CD4-positive, alpha-beta T cell treated with Interleukin-2 at 100 ng/mL for 4 hours (primary cell): ENCODE measurements around the gene KCTD6.
A peak's percentile ranks its signal among the peaks of the same experiment; 100 is the strongest.

Experiments used
- DNase-seq: peaks from one replicate; pipeline ENCODE4 v3.0.0-alpha.2; 2020; ENCODE audit warnings: low spot score

The KCTD6 gene

GRCh38 chr3:58491506-58492402, at the start of gene KCTD6:
KCTD6 (plus strand) TSS chr3:58492096; CDS start chr3:58498756, 6,660 bp downstream.
- peak; percentile 92 for DNase-seq

GRCh38 chr3:58452176-58452575, 39.7 kb upstream of the KCTD6 start:
- DNase-seq: no peak

GRCh38 chr3:58459160-58459559, 32.7 kb upstream of the KCTD6 start:
- DNase-seq: no peak

- no peak for DNase-seq
These were observed 29.1 kb upstream of the KCTD6 start for GRCh38 chr3:58462829-58463180.

DNA sequence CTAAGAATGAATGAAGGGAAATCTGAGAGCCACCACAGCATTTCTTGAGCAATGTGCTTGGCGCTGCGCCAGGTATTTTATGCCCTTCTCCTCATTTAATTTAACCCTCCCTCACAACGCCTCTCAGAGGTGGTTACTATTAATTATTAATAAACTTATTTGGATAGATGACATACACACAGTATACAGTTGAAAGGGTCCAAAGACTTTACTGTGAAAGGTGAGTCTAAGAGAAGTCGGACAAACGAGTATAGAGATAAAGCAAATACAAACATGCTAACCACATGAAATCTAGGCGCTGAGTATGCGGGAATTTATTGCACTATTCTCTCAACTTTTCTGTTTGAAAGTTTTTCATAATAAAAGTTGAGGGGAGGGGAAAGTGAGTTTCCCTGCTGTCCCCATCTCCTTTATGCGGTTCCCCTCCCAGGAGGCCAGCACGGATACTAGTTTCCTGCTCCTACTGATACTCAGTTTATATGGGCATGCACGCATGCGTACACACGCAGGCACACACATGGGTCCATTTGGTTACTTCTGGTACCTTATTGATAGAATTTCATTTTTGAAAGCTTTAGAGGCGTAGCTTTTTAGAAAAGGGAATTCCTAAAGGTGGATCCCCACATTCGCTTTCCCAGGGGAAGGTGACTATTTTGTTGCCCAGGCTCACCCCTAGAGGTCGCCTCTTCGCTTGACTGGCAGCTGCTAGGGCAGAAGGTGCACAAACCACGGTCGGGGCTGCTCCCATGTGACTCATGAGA, 28.5 kb upstream of the KCTD6 start:
- peak; percentile 82 for DNase-seq

GRCh38 chr3:58463942-58464271, 28.0 kb upstream of the KCTD6 start:
- DNase-seq: no peak

DNA sequence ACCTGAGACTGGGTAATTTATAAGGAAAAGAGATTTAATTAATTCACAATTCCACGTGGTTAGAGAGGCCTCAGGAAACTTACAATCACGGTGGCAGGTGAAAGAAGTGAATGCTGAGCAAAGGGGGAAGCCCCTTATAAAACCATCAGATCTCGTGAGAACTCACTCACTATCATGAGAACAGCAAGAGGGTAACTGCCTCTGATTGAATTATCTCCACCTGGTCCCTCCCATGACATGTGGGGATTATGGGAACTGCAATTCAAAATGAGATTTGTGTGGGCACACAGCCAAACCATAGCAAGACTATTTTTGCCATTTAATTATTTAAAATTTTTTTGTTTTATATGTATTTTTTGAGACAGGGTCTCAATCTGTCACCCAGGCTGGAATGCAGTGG, 27.0 kb upstream of the KCTD6 start:
- DNase-seq: no peak

GRCh38 chr3:58466899-58467563, 24.9 kb upstream of the KCTD6 start:
- DNase-seq: no peak

DNA sequence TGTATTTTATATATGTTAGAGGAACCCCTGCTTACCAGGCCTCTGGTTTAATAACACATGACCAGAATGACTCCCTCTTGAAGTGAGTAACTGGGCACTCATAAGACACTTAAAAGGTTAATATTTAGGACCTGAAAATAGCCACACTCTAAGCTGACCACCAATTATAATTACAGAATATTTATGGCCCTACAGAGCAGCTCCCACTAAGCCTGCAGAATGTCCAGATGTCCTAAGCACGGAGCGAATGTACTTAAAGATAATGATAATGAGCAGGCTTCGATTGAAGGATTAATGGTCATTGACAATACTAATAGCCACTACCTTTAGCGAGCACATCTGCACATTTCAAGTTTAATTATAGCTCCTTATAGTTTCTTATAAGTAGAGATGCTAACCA, 22.8 kb upstream of the KCTD6 start:
- no peak for DNase-seq

DNA sequence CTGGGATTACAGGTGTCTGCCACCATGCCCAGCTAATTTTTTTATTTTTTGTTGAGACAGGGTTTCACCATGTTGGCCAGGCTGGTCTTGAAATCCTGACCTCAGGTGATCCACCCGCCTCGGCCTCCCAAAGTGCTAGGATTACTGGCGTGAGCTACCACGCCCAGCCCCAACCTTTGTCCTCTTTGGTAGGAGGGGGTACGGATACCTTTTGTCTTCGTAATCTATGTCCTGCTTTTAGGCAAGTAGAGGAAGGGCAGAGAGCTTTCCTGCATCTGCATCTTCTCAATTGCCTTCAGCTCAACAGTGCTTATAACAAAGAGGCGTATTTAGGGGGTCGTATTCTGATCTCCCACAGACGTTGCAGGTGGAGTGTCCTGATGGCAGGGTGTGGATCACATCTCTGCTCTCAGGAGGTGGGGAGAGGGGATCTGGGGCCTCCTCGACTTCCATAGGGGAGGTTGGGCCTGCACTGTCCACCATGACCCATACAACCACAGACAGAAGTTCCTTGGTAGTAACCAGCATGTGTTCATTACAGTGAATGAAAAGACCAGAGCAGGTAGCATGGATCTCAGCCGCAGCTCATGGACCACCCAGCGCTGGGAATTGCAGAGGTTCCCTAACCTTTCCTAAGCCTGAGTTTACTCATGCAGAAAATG, 21.4 kb upstream of the KCTD6 start:
- DNase-seq: no peak

DNA sequence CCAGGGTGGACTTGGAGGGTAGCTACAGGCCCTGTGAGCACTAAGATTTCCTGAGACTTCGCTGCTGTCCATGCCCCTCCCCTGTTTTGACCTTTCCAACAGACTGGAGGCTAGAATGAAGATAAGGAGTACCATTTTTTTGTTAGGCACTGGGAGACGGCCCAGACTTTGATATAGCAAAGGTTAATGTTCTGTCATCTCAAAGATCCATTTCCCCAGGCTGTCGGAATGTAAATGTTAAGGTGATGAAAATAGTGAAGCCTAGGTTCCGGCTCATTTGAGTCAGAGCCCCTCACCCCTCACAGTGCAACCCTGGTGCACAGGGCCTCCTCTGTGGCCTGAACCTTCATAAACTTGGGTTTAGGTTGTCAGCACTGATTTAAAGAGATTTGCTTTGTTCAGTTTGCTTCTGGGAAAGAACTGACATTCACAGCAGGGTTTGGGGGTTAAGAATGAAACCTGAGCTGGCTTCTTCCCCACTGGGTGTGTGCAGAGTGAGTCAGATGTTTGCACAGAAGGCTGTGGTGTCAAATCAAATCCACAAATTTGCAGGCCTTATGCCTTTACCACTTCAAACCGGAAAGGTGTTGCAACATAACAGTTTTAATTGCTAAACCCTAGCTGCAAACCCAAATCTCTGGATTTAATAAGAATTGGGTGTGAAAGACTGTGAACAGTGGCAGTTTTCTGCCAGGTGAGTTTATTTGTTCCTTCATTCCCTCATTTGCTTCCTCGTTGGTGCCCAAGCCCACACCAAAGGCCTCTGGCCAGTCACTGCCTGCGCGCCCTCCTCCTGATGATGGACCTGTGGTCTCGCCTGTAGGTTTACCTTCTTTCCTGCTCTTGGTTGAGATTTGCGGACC, 20.6 kb upstream of the KCTD6 start:
- peak; percentile 79 for DNase-seq

- no peak for DNase-seq
These were observed 18.6 kb upstream of the KCTD6 start for GRCh38 chr3:58473275-58473674.

DNA sequence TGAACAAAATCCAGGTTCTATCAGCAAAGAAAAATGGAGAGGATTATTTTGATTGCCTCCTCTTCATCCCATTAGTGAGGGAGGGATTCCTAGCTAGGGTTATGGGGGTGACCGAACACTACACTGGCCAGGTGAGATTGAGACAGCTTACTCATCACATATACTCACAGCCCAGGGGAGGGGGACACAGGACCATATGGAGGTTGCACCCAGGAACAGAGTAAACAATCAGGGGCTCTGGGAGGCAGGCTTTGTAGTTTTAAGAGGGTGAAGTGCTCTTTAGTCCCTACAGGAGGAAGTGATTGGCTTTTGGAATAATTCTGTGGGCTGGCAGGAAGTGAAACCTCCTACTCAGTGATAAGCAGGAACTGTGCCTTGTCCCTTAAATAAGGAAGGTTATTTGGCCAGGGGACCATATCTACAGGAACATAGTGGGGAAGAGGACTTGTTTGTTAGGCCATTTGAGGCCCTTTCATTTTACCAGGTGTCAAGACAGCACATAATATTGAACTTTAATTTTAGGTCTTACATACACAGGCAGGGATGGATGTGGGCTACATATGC, 17.5 kb upstream of the KCTD6 start:
- DNase-seq: no peak

DNA sequence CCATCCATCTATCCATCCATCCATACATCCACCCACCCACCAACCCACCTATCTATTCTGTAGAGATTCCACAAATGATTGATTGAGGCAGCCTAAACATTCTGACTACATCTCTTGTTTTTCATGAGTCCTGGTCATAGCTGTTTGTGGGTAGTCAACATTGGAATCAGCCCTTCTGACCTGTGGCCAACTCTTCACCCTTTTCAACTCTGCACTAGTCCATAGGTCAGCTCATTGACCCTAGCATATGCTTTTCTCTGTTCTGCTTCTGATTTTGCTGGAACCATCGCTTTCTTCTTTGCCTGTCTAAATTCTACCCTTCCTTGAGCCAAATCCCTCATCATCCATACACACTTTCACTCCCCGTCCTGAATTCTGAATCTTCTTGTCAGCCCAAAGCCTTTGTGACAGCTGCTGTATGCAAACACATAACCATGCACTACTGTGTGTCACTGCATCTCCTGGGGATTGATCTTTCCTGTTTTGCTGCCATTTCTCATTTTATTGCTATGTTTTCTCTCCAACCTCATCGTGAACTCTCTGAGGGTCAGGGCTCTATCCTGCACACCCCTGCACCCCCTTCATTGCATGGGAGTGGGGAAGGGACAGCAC, 16.8 kb upstream of the KCTD6 start:
- DNase-seq: no peak

DNA sequence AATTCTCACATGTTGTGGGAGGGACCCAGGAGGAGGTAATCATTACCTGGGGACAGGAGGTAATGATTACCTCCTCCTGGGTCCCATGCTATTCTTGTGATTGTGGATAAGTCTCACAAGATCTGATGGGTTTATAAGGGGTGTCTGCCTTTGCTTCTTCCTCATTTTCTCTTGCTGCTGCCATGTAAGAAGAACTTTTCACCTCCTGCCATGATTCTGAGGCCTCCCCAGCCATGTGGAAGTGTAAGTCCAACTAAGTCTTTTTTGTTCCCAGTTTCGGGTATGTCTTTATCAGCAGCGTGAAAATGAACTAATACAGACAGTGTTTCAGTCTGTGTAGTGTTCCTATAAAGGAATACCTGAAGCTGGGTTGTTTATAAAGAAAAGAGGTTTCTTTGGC, 13.1 kb upstream of the KCTD6 start:
- no peak for DNase-seq

DNA sequence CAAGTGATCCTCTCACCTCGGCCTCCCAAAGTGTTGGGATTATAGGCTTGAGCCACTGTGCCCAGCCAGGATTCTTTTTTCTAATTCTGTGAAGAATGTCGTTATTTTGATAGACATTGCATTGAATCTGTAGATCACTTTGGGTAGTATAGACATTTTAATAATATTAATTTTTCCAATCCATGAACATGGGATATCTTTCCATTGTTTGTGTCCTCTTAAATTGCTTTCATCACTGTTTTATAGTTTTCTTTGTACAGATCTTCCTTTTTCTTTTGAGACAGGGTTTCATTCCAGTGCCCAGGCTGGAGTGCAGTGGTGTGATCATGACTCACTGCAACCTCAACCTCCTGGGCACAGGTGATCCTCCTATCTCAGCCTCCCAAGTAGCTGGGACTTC, 11.6 kb upstream of the KCTD6 start:
- no peak for DNase-seq

DNA sequence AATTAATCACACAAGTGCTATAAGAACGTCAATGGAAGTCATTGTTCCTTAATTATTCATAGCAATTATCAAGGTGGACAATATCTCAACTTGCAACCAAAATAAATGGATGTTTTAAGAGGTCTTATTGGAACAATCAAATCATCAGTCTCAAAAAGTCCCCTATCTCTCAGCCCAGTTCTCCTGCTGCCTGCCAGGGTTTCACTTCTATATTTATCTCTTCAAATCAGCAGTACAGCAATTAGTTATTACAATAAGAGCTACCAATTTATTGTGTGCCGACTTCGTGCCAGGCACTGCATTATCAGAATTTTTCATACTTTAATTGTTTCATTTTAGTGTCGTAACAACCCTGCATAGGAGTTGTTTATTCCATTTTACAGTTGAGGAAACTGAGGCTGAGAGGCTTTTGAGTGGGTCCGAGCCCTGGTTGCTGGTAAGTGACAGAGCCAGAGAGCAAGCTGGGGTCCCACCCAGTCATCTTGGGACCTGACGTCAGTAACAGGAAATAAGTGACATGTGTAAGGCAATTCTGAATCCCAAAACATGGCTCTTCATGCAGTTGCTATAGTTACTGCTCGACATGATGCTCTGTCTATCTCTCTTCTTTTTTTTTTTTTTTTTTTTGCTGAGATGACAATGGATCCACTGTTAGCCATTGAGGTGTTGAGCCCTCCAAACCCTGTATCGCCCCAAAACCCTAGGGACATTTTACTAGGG, 8.8 kb upstream of the KCTD6 start:
- no peak for DNase-seq

- no peak for DNase-seq
These were observed 7.7 kb upstream of the KCTD6 start for GRCh38 chr3:58484045-58484721.

GRCh38 chr3:58484722-58485069, 7.2 kb upstream of the KCTD6 start:
- no peak for DNase-seq
